LNCaP clone FGC (cell line): ENCODE data around the gene NUDT14.

ENCODE experiments used
- DNase-seq: peaks from one replicate; pipeline ENCODE4 v3.0.0-alpha.2; 2011; ENCODE audit warnings: low read depth
- H3K4me3 ChIP-seq: 2 replicates; pipeline ENCODE4 v1.5.1; 2011; ENCODE audit warnings: mild to moderate bottlenecking, low read depth, low read length, control low read depth
- TF ChIP-seq, protein P1 (sequence below): IDR thresholded peaks from 2 replicates; pipeline ENCODE4 v1.5.1; 2012; ENCODE audit warnings: mild to moderate bottlenecking; ENCODE audit not compliant: control insufficient read depth, insufficient read depth; ENCODE audit errors: extremely low read depth

NUDT14 gene

GRCh38 chr14:105124823-105125222, 56.3 kb downstream of the NUDT14 start:
- DNase-seq: no peak
- no peak overlapping the region for H3K4me3 ChIP-seq
- TF ChIP-seq, protein P1, sequence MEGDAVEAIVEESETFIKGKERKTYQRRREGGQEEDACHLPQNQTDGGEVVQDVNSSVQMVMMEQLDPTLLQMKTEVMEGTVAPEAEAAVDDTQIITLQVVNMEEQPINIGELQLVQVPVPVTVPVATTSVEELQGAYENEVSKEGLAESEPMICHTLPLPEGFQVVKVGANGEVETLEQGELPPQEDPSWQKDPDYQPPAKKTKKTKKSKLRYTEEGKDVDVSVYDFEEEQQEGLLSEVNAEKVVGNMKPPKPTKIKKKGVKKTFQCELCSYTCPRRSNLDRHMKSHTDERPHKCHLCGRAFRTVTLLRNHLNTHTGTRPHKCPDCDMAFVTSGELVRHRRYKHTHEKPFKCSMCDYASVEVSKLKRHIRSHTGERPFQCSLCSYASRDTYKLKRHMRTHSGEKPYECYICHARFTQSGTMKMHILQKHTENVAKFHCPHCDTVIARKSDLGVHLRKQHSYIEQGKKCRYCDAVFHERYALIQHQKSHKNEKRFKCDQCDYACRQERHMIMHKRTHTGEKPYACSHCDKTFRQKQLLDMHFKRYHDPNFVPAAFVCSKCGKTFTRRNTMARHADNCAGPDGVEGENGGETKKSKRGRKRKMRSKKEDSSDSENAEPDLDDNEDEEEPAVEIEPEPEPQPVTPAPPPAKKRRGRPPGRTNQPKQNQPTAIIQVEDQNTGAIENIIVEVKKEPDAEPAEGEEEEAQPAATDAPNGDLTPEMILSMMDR: no peak

DNA sequence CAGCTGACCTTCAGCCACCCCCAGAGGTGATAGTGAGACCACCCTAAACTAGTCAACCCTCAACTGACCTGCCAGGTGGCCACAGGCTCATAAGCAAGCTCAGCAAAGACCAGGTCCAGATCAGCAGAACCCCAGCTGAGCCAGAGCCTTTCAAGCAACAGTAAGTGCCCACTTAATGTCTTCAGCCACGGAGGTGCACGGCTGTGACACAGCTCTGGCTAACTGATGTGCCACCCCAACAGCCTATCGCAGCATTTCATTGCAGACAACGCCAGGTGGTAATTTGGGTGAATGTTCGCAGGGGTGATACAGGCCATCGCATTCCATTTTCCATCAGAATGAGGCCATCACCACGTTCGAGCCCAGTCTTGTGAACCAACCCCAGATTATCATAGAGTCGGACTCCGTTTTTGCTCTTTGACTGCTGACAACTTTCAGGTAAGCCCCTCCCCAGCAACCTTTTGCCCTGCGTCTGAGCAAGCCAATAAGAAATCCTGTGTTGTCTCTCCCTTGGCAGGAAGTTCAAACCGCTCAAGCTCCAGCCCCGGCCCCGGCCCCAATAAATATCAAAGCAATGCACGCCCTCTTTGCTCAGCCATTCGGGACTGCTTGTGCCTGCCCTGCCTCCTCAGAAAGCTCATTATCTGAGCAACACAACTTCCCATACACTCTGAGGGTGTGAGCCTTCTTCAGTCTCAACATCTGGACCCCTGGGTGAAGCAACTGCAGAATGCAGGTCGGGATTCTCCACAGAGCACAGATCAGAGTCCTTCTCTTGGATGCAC, 56.9 kb downstream of the NUDT14 start:
- no peak for DNase-seq
- TF ChIP-seq, protein P1: no peak
- H3K4me3 ChIP-seq: no peak overlapping the region

GRCh38 chr14:105123064-105123665, 57.9 kb downstream of the NUDT14 start:
- no peak for DNase-seq
- TF ChIP-seq, protein P1: no peak
- H3K4me3 ChIP-seq: no peak overlapping the region
